Measurements from ENCODE around the gene GSKIP. TPM values are rescaled to one million over a fixed set of nuclear protein-coding genes. Genes with fewer than 3 reads are reported as not detected.

Gene GSKIP
- total RNA-seq, 2 donors from 2014 or later, result 43.7 to 44.4 TPM

DNA sequence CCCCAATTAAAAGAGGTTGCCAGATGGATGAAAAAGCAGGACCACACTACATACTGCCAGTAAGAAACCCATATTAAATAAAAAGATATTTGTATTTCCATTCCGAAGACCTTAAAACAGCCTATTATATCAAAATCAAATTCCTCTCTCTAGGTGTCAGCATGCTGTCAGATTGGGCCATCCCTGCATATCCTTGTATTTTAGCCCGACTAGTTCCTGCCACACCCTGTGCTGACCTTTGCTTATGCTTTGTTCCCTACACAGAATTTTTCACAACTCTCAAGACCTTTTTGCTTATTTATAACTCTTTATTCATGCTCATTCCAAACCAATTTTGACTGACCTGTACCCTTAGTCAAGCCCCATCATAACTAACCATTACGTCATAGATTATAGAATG, 12.8 kb downstream of the GSKIP start:
- Mint-ChIP-seq H3K9me3 (no peaks in the 10 kb centered on the region), H3K27ac (no peak overlapping the region), H3K4me3 (no peak overlapping the region), H3K27me3 (ENCODE audit: insufficient read depth) (no peaks in the 10 kb centered on the region), H3K4me1 (no peaks in the 10 kb centered on the region), H3K36me3 (ENCODE audit: low read depth) (peaks cover 5% of the 10 kb centered on the region)
- Histone ChIP-seq H3K36me3 (ENCODE audit: control insufficient read depth, insufficient read depth, low read length) (peaks cover 10% of the 10 kb centered on the region), H3K4me3 (ENCODE audit: low read length) (no peak overlapping the region), H3K9me3 (ENCODE audit: control insufficient read depth, low read length) (no peaks in the 10 kb centered on the region), H3K9ac (ENCODE audit: extremely low read depth, low read length, poor library complexity, severe bottlenecking) (no peak overlapping the region), H3K27ac (ENCODE audit: low read depth, low read length) (no peak overlapping the region), H3K4me1 (ENCODE audit: control insufficient read depth, insufficient read depth, low read length) (no peaks in the 10 kb centered on the region), H3K27me3 (ENCODE audit: control insufficient read depth, insufficient read depth, low read length, poor library complexity, severe bottlenecking) (no peaks in the 10 kb centered on the region)
- 94 to 100% methylated on average over 2 to 3 of the region's 3 CpGs for WGBS, 2 experiments (ENCODE audit: insufficient coverage in 1 of 2, insufficient read length in 1 of 2)
- TF ChIP-seq, protein P1, sequence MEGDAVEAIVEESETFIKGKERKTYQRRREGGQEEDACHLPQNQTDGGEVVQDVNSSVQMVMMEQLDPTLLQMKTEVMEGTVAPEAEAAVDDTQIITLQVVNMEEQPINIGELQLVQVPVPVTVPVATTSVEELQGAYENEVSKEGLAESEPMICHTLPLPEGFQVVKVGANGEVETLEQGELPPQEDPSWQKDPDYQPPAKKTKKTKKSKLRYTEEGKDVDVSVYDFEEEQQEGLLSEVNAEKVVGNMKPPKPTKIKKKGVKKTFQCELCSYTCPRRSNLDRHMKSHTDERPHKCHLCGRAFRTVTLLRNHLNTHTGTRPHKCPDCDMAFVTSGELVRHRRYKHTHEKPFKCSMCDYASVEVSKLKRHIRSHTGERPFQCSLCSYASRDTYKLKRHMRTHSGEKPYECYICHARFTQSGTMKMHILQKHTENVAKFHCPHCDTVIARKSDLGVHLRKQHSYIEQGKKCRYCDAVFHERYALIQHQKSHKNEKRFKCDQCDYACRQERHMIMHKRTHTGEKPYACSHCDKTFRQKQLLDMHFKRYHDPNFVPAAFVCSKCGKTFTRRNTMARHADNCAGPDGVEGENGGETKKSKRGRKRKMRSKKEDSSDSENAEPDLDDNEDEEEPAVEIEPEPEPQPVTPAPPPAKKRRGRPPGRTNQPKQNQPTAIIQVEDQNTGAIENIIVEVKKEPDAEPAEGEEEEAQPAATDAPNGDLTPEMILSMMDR (conservative IDR thresholded peaks at IDR 0.05), result no peak
- DNase-seq, result no peak

DNA sequence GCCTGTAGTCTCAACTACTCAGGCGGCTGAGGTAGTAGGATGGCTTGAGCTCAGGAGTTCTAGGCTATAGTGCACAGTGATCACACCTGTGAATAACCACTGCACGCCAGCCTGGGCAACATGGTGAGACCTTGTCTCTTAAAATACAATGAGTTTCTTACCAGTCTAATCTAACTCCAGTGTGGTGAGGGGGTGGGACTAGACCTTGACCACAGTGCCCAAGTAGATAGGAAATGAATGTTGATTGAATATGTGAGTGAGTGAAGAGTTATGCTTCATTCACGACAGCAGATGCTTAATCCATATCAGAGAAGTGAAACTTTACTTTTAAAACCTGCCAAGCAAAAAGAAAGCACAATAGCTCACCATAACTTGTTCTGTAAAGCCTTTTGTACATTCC, 17.4 kb downstream of the GSKIP start:
- H3K4me1 ChIP-seq (ENCODE audit: control insufficient read depth, insufficient read depth, low read length), result no peaks in the 10 kb centered on the region
- H3K27ac Mint-ChIP-seq, result no peak overlapping the region
- no peaks in the 10 kb centered on the region for H3K4me1 Mint-ChIP-seq
- H3K4me3 Mint-ChIP-seq, result no peak overlapping the region
- H3K36me3 Mint-ChIP-seq (ENCODE audit: low read depth), result peaks cover 26% of the 10 kb centered on the region
- no peaks in the 10 kb centered on the region for H3K27me3 ChIP-seq (ENCODE audit: control insufficient read depth, insufficient read depth, low read length, poor library complexity, severe bottlenecking)
- H3K27ac ChIP-seq (ENCODE audit: low read depth, low read length), result no peak overlapping the region
- H3K27me3 Mint-ChIP-seq (ENCODE audit: insufficient read depth), result no peaks in the 10 kb centered on the region
- H3K9ac ChIP-seq (ENCODE audit: extremely low read depth, low read length, poor library complexity, severe bottlenecking), result no peak overlapping the region
- TF ChIP-seq, protein P1 (conservative IDR thresholded peaks at IDR 0.05), result no peak
- 94% methylated on average over 2 to 3 of the region's 3 CpGs for WGBS, 2 experiments (ENCODE audit: insufficient coverage in 1 of 2, insufficient read length in 1 of 2)
- no peak for DNase-seq
- no peaks in the 10 kb centered on the region for H3K9me3 Mint-ChIP-seq
- H3K36me3 ChIP-seq (ENCODE audit: control insufficient read depth, insufficient read depth, low read length), result peaks cover 50% of the 10 kb centered on the region
- no peaks in the 10 kb centered on the region for H3K9me3 ChIP-seq (ENCODE audit: control insufficient read depth, low read length)
- H3K4me3 ChIP-seq (ENCODE audit: low read length), result no peak overlapping the region

DNA sequence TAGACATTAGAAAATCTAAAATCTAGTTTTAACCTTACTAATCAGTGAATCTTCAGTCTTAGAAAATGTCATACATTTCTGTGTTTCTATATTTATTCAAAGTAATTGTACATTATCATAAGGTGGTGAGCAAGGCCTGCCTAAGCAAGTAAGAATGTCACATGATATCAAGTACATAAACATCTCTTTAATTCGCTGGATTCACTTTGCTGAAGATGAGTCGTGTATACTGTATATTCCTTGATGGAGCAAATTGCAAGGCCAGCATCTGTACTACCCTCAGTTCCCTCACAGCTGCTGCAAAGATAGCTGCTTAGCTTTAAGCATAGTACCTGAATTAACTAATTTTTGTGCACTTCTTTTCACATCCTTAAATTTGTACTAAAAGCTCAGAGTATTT, 20.1 kb downstream of the GSKIP start:
- Mint-ChIP-seq H3K27ac (no peak overlapping the region), H3K4me3 (no peak overlapping the region), H3K36me3 (ENCODE audit: low read depth) (peaks cover 31% of the 10 kb centered on the region), H3K4me1 (no peaks in the 10 kb centered on the region), H3K9me3 (no peaks in the 10 kb centered on the region), H3K27me3 (ENCODE audit: insufficient read depth) (no peaks in the 10 kb centered on the region)
- no peaks in the 10 kb centered on the region for H3K4me1 ChIP-seq (ENCODE audit: control insufficient read depth, insufficient read depth, low read length)
- no peak for DNase-seq
- no peak overlapping the region for H3K4me3 ChIP-seq (ENCODE audit: low read length)
- H3K27ac ChIP-seq (ENCODE audit: low read depth, low read length), result no peak overlapping the region
- no peak overlapping the region for H3K9ac ChIP-seq (ENCODE audit: extremely low read depth, low read length, poor library complexity, severe bottlenecking)
- H3K9me3 ChIP-seq (ENCODE audit: control insufficient read depth, low read length), result no peaks in the 10 kb centered on the region
- H3K27me3 ChIP-seq (ENCODE audit: control insufficient read depth, insufficient read depth, low read length, poor library complexity, severe bottlenecking), result no peaks in the 10 kb centered on the region
- TF ChIP-seq, protein P1 (conservative IDR thresholded peaks at IDR 0.05), result no peak
- 90 to 92% methylated on average over 2 of the region's 2 CpGs for WGBS, 2 experiments (ENCODE audit: insufficient coverage in 1 of 2, insufficient read length in 1 of 2)
- peaks cover 61% of the 10 kb centered on the region for H3K36me3 ChIP-seq (ENCODE audit: control insufficient read depth, insufficient read depth, low read length)
